C4-2B (cell line): ENCODE measurements around the gene EPDR1.

Experiments
- H3K27ac ChIP-seq: fragments of 450-650 bp; 2 replicates; pipeline ENCODE4 v1.5.1; 2017
- ZFX ChIP-seq: fragments of 450-650 bp; IDR thresholded peaks from 2 replicates; pipeline ENCODE4 v1.6.1; 2017
- TF ChIP-seq, protein P1 (sequence below): fragments of 450-650 bp; conservative IDR thresholded peaks from 2 replicates; pipeline ENCODE4 v1.5.1; 2017; ENCODE audit warnings: mild to moderate bottlenecking

EPDR1 gene

DNA sequence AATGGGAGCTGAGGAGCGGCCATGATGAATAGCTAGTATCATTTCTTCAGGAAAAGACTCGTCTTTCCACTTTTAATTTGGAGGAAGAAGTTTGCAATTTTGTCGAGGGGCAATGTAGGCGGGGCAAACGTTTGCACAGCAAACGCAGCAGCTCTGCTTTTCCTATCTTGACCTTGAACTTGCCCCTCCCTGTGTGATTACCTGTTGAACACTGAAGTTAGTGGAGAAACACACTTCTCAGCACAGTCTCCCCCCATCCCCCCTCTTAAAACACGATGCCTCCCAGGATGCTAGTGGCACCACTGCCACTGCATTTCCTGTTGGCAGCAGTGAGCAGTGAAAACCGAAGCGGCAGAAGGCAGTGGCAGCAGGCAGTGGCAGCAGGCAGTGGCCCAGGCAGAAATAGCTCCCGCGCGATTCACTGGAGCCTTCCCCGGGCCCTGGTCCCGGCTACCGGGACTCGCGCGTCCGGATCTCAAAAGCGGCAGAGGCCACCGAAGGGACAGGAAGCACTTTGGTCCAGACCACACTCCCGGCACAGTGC lies at the start of gene EPDR1:
TSS of gene EPDR1 (plus strand) at position 336 of the 544 bp plus-strand sequence. CDS start 300 bp downstream, outside the sequence.
- TF ChIP-seq ZFX, result no peak
- TF ChIP-seq, protein P1, sequence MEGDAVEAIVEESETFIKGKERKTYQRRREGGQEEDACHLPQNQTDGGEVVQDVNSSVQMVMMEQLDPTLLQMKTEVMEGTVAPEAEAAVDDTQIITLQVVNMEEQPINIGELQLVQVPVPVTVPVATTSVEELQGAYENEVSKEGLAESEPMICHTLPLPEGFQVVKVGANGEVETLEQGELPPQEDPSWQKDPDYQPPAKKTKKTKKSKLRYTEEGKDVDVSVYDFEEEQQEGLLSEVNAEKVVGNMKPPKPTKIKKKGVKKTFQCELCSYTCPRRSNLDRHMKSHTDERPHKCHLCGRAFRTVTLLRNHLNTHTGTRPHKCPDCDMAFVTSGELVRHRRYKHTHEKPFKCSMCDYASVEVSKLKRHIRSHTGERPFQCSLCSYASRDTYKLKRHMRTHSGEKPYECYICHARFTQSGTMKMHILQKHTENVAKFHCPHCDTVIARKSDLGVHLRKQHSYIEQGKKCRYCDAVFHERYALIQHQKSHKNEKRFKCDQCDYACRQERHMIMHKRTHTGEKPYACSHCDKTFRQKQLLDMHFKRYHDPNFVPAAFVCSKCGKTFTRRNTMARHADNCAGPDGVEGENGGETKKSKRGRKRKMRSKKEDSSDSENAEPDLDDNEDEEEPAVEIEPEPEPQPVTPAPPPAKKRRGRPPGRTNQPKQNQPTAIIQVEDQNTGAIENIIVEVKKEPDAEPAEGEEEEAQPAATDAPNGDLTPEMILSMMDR, result peak; percentile 30
- peak within 1 kb of the TSS; percentile 71 for H3K27ac ChIP-seq

DNA sequence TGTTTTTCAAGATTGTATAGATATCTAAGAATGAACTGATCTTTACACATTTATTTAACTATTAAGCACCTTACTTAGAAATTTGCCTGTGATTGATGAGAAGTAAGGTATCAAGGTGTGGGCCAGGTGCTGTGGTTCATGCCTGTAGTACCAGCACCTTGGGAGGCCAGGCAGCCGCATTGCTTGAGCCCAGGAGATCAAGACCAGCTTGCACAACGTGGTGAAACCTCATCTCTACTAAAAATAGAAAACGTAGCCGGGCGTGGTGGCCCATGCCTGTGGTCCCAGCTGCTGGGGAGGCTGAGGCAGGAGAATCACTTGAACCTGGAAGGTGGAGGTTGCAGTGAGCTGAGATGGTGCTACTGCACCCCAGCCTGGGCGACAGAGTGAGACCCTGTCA lies 38.4 kb upstream of the EPDR1 start:
- H3K27ac ChIP-seq, result no peak overlapping the region
- TF ChIP-seq, protein P1, result no peak
- no peak for TF ChIP-seq ZFX

DNA sequence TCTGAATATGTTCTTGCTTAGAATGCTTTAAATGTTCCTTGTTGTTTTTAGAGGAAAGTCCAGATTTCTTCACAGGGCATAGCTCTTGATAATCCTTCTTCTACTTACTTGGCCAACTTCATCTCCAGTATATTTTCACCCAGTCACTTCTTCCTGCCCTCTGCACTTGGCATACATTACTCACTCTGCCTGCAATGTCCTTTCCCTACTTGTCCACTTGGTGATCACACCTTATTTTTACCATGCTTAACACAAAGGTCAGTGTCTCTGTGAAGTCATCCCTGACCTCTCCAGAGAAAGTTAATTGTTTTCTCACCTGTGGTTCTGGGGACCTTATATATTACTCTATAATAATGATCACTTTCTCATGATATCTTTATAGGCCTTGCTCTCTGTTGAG lies 27.1 kb upstream of the EPDR1 start:
- no peak overlapping the region for H3K27ac ChIP-seq
- TF ChIP-seq, protein P1, result no peak
- no peak for TF ChIP-seq ZFX

DNA sequence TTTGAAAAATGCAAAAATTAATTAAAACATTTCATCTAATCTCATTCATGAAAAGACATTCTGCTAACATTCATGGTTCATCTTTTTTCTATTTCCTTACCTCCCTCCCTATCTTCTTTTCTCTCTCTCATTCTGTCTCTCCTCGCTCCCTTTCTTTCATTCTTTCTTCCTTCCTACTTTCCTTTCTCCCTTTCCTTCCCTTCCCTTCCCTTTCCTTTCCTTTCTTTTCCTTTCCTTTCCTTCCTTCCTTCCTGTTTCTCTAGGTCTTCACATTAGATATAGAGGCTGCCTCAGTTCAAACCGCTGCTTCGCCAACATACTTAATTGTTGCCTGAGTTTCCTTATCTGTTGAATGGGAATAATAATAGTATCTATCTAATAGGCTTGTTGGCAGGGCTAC lies 25.8 kb upstream of the EPDR1 start:
- no peak overlapping the region for H3K27ac ChIP-seq

DNA sequence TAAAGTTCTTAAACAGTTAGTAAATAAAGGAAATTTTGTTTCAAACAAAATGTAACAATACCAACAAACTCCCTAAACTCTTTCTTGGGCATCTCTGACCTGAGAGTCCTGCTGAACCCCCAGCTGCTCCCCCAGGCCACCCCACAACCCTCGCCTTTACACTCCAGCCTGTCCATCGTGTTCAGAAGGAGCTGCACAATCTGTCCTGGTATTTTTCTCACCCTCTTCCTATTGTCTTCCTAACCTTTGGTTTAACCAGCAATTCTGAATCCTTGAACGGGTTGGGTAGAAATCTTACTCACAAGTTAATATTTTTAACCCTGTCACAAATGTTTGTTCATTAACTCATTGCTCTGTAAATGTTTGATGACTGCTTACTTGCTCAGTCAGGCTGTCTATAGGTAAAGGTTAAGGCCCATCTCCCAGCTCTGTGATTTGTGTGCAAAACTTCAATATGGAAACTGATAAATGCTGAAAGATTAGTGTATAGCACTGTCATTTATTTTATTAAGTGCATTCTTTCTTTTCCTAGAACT lies 20.7 kb upstream of the EPDR1 start:
- H3K27ac ChIP-seq, result no peak overlapping the region
- TF ChIP-seq, protein P1, result no peak
- no peak for TF ChIP-seq ZFX

More for the DNA sequence above, 25.8 kb upstream of the EPDR1 start:
- TF ChIP-seq, protein P1, result no peak
- TF ChIP-seq ZFX, result no peak

DNA sequence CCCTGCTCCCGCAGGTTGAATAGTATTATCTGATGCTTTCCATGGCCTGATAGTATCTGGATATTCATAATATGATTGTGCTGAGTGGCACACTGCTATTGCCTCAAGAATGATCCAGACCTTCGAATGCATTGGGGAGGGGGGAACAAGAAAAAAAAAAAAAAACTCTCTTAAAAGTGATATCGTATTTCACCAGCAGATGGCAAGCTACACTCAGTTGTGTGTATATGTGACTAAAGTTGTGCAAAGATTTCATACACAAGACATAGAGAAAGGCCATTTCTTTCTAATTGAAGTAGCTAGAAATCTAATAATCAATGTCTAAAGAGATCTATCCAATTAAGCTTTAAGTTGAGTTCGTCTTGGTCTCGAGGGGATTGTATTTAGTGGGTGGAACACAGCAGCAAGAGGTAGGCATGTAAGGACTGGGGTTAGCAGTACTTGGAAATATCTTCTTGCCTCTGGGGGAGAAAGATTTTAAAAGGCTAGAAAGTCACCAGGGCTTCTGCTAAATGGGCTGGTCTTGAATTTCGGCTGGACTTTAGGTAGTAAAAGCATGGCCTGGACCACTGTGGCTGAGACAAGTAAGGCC lies 19.1 kb upstream of the EPDR1 start:
- TF ChIP-seq ZFX, result no peak
- TF ChIP-seq, protein P1, result peak; percentile 78
- peak overlapping the region; percentile 30; the same call in 1 of the 2 replicates for H3K27ac ChIP-seq

DNA sequence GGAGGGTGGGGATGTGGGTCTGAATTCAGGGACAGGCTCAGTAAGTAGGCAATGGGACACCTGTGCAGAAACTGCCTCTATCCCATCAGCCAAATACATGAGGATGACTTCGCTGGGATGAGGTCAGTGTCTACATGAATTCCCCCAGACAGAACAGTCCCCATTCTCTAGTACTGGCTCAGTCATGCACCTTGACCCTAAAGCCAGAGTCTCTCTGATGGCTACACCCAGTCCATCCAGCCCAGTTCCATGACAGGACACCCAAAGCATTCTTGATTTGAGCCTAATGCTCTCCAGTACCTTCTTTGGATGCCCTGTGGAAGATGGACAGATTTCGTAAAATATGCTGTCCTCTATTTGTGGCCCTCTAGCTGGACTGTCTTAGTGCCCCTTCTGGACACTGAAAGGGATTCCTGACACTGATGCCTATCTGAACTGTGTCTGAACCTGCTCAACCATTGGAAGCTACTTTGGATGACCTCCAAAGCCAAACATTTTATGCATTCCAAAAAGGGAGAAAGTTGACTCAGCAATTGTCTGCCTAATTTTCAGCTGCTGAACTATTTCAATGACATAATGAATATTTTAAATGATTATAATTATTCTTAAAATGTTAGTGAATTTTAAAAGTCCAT lies 18.4 kb upstream of the EPDR1 start:
- peak overlapping the region; percentile 30; the same call in 1 of the 2 replicates for H3K27ac ChIP-seq
- TF ChIP-seq ZFX, result no peak
- TF ChIP-seq, protein P1, result no peak
